ENCODE data around the gene CHST11.

Gene CHST11

GRCh38 chr12:104482113-104482512, 25.4 kb downstream of the CHST11 start:
- no peak for DNase-seq

DNA sequence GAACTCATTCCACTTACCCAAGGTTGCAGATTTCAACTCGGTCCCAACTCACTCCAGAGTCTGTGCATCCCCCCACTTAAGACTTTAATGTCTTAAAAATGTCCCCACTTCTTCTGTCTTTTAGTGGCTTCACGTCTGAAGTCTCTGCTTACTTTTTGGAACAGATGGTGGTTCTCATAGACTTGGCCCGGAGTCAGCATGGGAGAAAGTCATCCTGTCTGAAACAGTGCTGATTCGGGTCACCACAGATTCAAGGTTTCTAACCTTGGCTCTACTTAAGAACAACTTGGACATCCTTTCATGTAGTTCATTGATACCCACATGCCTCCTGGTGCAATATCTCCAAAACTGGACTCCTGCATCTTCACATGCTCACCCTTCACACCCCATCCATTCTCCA, 26.0 kb downstream of the CHST11 start:
- DNase-seq, result no peak

DNA sequence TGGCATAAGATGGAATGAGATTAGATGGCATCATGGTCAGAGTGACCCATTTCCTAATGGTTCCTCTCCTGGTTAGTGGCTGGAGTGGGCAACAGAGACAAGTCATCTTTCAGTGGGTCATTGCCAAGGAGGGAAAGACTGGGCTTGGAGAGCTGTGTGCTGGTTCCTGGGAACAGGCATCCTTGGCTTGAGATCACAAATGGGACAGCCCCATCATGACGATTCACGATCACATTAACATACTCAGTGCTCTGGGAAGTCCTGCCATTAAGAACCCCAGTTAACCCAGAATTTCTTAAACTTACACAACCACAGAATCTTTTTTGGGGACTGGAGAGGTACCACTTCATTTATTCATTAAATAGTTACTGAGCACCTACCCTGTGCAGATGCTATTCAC, 27.3 kb downstream of the CHST11 start:
- DNase-seq, result no peak

DNA sequence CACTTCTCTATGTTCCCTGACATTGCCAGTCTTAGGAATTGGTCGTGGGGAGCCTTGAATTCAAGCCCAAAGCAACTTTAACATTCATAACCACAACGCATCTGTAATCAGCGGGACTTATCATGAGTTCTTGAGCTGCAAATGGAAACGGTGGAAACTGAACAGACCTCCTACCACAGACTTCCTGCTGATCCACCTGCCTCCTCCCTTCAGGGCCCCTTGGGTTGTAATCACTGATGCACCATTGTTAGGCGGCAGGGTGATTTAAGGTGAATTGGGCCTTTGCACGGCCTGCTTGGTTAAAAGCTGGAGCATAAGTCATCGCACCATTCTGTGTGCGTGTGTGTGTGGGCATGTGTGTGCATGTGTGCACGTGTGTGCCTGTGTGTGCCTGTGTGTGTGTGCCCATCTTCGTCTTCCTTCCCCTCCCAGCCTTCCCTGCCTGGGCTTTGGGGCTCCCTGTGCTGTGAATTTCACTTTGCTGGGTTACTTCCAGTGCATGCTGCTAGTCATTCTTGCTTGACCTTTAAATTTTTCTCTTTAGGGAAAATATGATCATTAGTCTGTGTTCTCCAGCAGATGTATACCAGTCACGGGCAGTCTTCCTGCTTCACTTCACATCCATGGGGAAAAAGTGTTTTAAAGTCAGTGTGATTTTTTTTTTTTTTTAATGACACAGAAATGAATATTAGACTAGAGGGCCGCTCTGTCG, 29.1 kb downstream of the CHST11 start:
- no peak for DNase-seq

DNA sequence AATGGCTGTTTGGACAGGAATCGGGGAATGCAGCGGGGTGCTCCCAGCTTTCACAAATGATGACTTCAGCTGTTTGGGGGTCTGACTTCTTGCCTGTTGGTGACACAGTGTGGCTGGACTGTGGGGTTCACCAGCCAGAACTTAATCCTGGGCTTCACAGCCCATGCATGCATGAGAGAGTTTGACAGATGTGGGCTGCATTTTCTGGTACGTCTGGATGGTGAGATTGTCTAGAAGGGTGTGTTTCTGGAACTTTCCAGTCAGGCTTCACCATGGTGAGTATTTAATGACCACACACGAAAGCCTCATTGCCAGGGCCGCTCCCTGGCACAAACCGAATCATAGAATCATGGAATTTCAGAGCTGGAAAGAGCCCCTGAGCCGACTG, 29.6 kb downstream of the CHST11 start:
- DNase-seq, result no peak

- no peak for DNase-seq
Measured at GRCh38 chr12:104486943-104487819, 30.4 kb downstream of the CHST11 start.

- DNase-seq, result no peak
Measured at GRCh38 chr12:104488374-104488773, 31.6 kb downstream of the CHST11 start.

- DNase-seq, result no peak
Measured at GRCh38 chr12:104490186-104490585, 33.4 kb downstream of the CHST11 start.

- DNase-seq, result no peak
Measured at GRCh38 chr12:104490850-104491249, 34.1 kb downstream of the CHST11 start.

GRCh38 chr12:104493496-104493895, 36.7 kb downstream of the CHST11 start:
- no peak for DNase-seq

GRCh38 chr12:104494137-104494792, 37.5 kb downstream of the CHST11 start:
- no peak for DNase-seq

- no peak for DNase-seq
Measured at GRCh38 chr12:104494793-104495158, 38.0 kb downstream of the CHST11 start.

GRCh38 chr12:104495786-104496185, 39.0 kb downstream of the CHST11 start:
- DNase-seq, result no peak

DNA sequence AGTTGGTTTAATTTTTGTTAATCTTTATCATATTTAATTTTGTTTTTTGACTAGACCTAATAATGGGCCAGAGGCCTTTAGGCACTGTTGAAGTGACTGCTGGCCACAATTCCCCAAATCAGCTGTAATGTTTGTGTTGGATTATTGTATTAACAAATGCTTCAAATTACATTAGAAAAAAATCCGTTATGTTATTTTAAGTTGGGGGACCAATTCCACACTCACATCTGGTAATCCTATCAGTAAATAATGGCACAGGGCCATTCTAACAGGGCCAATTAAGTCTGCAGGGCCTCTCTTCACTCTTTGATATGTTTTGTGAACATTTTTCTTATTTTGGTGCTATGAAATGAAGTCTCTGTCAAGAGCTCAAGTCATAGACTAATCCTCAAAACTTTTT, 39.6 kb downstream of the CHST11 start:
- no peak for DNase-seq

- DNase-seq, result peak; percentile 49
Measured at GRCh38 chr12:104498211-104498801, 41.6 kb downstream of the CHST11 start.

- no peak for DNase-seq
Measured at GRCh38 chr12:104499668-104500332, 43.1 kb downstream of the CHST11 start.

- no peak for DNase-seq
Measured at GRCh38 chr12:104501115-104501514, 44.4 kb downstream of the CHST11 start.

DNA sequence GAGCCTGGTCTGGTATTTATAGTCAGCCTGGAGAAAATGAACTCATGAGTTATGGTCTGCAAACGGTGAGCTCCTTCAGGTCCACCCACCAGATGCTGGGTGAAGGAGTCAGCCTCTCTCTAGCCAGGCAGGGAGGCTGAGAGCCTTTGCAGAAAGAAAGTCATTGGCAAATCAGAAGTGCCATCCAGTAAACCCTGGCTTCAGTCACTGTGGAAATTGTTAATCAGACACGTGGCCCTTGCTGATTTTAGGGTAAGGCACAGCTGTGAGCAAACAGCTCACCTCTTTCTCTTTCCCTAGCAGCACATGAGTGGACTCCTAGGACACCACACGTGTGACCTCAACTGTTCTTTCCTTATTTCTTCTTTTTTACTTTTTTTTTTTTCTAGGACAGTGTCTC, 44.9 kb downstream of the CHST11 start:
- DNase-seq, result no peak

DNA sequence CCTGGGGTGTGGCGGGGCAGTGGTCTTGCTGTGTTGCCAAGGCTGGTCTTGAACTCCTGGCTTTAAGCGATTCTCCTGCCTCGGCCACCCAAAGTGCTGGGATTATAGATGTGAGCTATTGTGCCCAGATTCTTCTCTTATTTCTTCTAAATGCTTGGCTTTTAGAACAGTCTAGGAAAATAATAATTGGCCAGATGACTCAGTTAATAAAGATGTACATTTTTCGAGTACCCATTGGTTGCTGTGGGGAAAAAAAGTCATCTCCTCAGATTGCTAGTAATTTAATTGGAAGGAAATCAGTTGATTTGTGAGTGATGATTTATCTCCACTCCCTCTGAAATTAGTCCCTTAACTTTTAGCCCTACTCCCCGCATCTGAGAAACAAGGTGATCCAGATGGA, 45.5 kb downstream of the CHST11 start:
- DNase-seq, result peak; percentile 34

GRCh38 chr12:104502638-104503037, 45.9 kb downstream of the CHST11 start:
- DNase-seq, result no peak

GRCh38 chr12:104503191-104503590, 46.4 kb downstream of the CHST11 start:
- DNase-seq, result no peak

DNA sequence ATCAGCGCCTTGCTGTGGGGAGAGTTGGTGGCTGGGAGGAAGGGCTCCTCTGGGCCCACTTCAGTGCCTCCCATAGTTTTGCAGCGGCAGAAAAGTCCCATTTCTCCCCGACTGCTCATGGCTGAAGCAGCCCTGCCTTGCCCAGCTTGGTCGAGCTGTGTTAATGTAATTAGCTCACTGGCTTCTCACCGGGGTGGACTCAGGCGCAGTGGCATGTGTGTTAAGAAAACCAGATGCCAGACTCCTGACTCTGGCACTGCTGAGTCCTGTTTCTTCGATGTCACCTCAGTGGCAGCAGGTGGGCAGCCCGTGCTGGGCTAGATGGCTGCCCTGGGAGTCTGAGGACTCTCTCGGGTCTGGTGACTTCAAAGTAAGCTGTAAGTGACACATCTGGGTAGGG, 47.4 kb downstream of the CHST11 start:
- DNase-seq, result no peak
